H1 (cell line): ENCODE results near the gene TMEM198.

ENCODE experiments used
- CBX8 ChIP-seq: fragments of 300-800, 300-1000 bp; sonication (generic); IDR thresholded peaks from 2 replicates; pipeline ENCODE4 v1.7.1; 2016; ENCODE audit warnings: low read depth, low read length, borderline replicate concordance
- CHD1 ChIP-seq: IDR thresholded peaks from 2 replicates; pipeline ENCODE4 v1.6.1; 2012; ENCODE audit warnings: low read depth, low read length, improper control_type of control experiment
- CTCF ChIP-seq, 3 experiments: IDR thresholded peaks; 1 replicate in 2 of 3; 2 replicates in 1 of 3; pipeline versions ENCODE4 v1.5.1 to v1.6.1; 2011; ENCODE audit warnings: low read length in 3 of 3, mild to moderate bottlenecking in 3 of 3, inconsistent platforms in 2 of 3, low read depth in 1 of 3, moderate library complexity in 1 of 3; ENCODE audit not compliant: insufficient read depth in 1 of 3; ENCODE audit errors: control extremely low read depth in 1 of 3
- EP300 ChIP-seq, 2 experiments: IDR thresholded peaks; 1 replicate in 1 of 2; 2 replicates in 1 of 2; pipeline ENCODE4 v1.6.1; 2011 to 2012; ENCODE audit warnings: low read depth in 2 of 2, low read length in 2 of 2, mild to moderate bottlenecking in 2 of 2, borderline replicate concordance in 1 of 2, inconsistent platforms in 1 of 2, moderate library complexity in 1 of 2
- EZH2 ChIP-seq: fragments of 200-600 bp; sonication (generic); IDR thresholded peaks from 2 replicates; pipeline ENCODE4 v1.7.1; 2012; ENCODE audit warnings: low read depth, mild to moderate bottlenecking, moderate library complexity, low read length, inconsistent platforms; ENCODE audit not compliant: severe bottlenecking
- HDAC6 ChIP-seq: IDR thresholded peaks from one replicate; pipeline ENCODE4 v1.7.1; 2012; ENCODE audit warnings: low read depth, mild to moderate bottlenecking, inconsistent platforms, low read length, moderate library complexity
- KDM1A ChIP-seq: fragments of 200-600, 300-600 bp; sonication (generic); IDR thresholded peaks from 2 replicates; pipeline ENCODE4 v1.7.1; 2016; ENCODE audit warnings: mild to moderate bottlenecking, low read length, borderline replicate concordance
- NRF1 ChIP-seq: IDR thresholded peaks from 2 replicates; pipeline ENCODE4 v1.6.1; 2011; ENCODE audit warnings: mild to moderate bottlenecking, low read depth, low read length, improper control_type of control experiment
- POLR2A ChIP-seq, 2 experiments: IDR thresholded peaks; 1 replicate in 1 of 2; 2 replicates in 1 of 2; pipeline ENCODE4 v1.6.1; 2011; ENCODE audit warnings: low read depth in 2 of 2, low read length in 2 of 2, mild to moderate bottlenecking in 2 of 2; ENCODE audit errors: control extremely low read depth in 1 of 2
- RAD21 ChIP-seq, 2 experiments: IDR thresholded peaks in 1 of 2; conservative IDR thresholded peaks in 1 of 2; 2 replicates each; pipeline ENCODE4 v1.6.1; 2011; ENCODE audit warnings: low read depth in 2 of 2, low read length in 2 of 2, improper control_type of control experiment in 1 of 2, inconsistent platforms in 1 of 2, mild to moderate bottlenecking in 1 of 2, moderate library complexity in 1 of 2
- RXRA ChIP-seq: IDR thresholded peaks from 2 replicates; pipeline ENCODE4 v1.6.1; 2011; ENCODE audit warnings: low read depth, mild to moderate bottlenecking, low read length, moderate library complexity; ENCODE audit not compliant: insufficient read depth
- ZNF274 ChIP-seq: IDR thresholded peaks from 2 replicates; pipeline ENCODE4 v1.7.0; 2012; ENCODE audit warnings: low read length, borderline replicate concordance; ENCODE audit errors: extremely low read depth

- no peak for TF ChIP-seq CTCF (IDR thresholded peaks at IDR 0.05; ENCODE audit: control extremely low read depth in 1 of 3, insufficient read depth in 1 of 3, low read depth in 1 of 3, low read length in 3 of 3)
- no peak for TF ChIP-seq NRF1
- TF ChIP-seq RAD21 (IDR thresholded peaks at IDR 0.05 in 1 of 2, conservative IDR thresholded peaks at IDR 0.05 in 1 of 2; ENCODE audit: low read depth in 2 of 2, low read length in 2 of 2) = no peak
- no peak for TF ChIP-seq CBX8
- TF ChIP-seq ZNF274 = no peak
- TF ChIP-seq EP300 (IDR thresholded peaks at IDR 0.05; ENCODE audit: borderline replicate concordance in 1 of 2, low read depth in 2 of 2, low read length in 2 of 2) = no peak
- TF ChIP-seq POLR2A (IDR thresholded peaks at IDR 0.05; ENCODE audit: control extremely low read depth in 1 of 2, low read depth in 2 of 2, low read length in 2 of 2) = no peak
- no peak for TF ChIP-seq RXRA
- no peak for TF ChIP-seq EZH2
- TF ChIP-seq HDAC6 = no peak
- no peak for TF ChIP-seq CHD1
- TF ChIP-seq KDM1A = no peak
These were observed 9.7 kb upstream of the TMEM198 start for GRCh38 chr2:219533930-219534661.
